ENCODE results near the gene DBN1. TPM values are rescaled to one million over a fixed set of nuclear protein-coding genes. Genes with fewer than 3 reads are reported as not detected.
"Not testable (repeated sequence)": the region's sequence is repeated elsewhere in the genome, so short reads cannot be mapped to it uniquely, and the experiment has no call there.

Gene DBN1
- total RNA-seq, 1 experiment from 2014 or later, result 218 TPM

- Mint-ChIP-seq H3K36me3 (ENCODE audit: insufficient read depth, unreplicated experiment) (no peaks in the 10 kb centered on the region), H3K4me1 (ENCODE audit: low read depth, unreplicated experiment) (no peaks in the 10 kb centered on the region), H3K4me3 (ENCODE audit: low read depth, unreplicated experiment) (no peak overlapping the region), H3K27me3 (ENCODE audit: unreplicated experiment) (no peaks in the 10 kb centered on the region), H3K9me3 (ENCODE audit: low read depth, unreplicated experiment) (no peaks in the 10 kb centered on the region), H3K27ac (ENCODE audit: unreplicated experiment) (no peak overlapping the region)
- BruUV-seq (replicated peaks), result no TSS peak
- no peak for DNase-seq
- intact Hi-C loops (cut with micrococcal nuclease; ENCODE audit: unreplicated experiment), result no loop called here
- TF ChIP-seq CTCF (IDR thresholded peaks at IDR 0.05; ENCODE audit: unreplicated experiment), result no peak
- CTCF ChIA-PET, result interaction anchor here (0.6 kb wide), 1 partner anchor 30 kb away, joined by 5 read pairs; no protein-coding TSS in a partner anchor
Observed at GRCh38 chr5:177419046-177419445, 54.4 kb downstream of the DBN1 start.

- H3K27ac Mint-ChIP-seq (ENCODE audit: unreplicated experiment), result not testable (repeated sequence)
Observed at GRCh38 chr5:177417081-177417480, 56.4 kb downstream of the DBN1 start.

GRCh38 chr5:177414481-177414880 lies 59.0 kb downstream of the DBN1 start:
- intact Hi-C loops (cut with micrococcal nuclease; ENCODE audit: unreplicated experiment), result no loop called here
- H3K27ac Mint-ChIP-seq (ENCODE audit: unreplicated experiment), result no peak overlapping the region
- H3K4me1 Mint-ChIP-seq (ENCODE audit: low read depth, unreplicated experiment), result no peaks in the 10 kb centered on the region
- no peak overlapping the region for H3K4me3 Mint-ChIP-seq (ENCODE audit: low read depth, unreplicated experiment)
- CTCF ChIA-PET, result no interaction called here
- no peaks in the 10 kb centered on the region for H3K9me3 Mint-ChIP-seq (ENCODE audit: low read depth, unreplicated experiment)
- H3K27me3 Mint-ChIP-seq (ENCODE audit: unreplicated experiment), result no peaks in the 10 kb centered on the region
- BruUV-seq (replicated peaks), result no TSS peak
- no peak for TF ChIP-seq CTCF (IDR thresholded peaks at IDR 0.05; ENCODE audit: unreplicated experiment)
- no peak for DNase-seq
- no peaks in the 10 kb centered on the region for H3K36me3 Mint-ChIP-seq (ENCODE audit: insufficient read depth, unreplicated experiment)

More at GRCh38 chr5:177417081-177417480, 56.4 kb downstream of the DBN1 start:
- H3K4me3 Mint-ChIP-seq (ENCODE audit: low read depth, unreplicated experiment); H3K27me3 Mint-ChIP-seq (ENCODE audit: unreplicated experiment); H3K9me3 Mint-ChIP-seq (ENCODE audit: low read depth, unreplicated experiment); DNase-seq; BruUV-seq (replicated peaks); H3K4me1 Mint-ChIP-seq (ENCODE audit: low read depth, unreplicated experiment); H3K36me3 Mint-ChIP-seq (ENCODE audit: insufficient read depth, unreplicated experiment); intact Hi-C loops (cut with micrococcal nuclease; ENCODE audit: unreplicated experiment): not testable (repeated sequence)
- CTCF ChIA-PET, result interaction anchor here (0.8 to 1.5 kb wide), 3 partner anchors 13 to 38 kb away, joined by 3 to 10 read pairs (median 4); no protein-coding TSS in a partner anchor

- CTCF ChIA-PET, result no interaction called here
- Mint-ChIP-seq H3K4me3 (ENCODE audit: low read depth, unreplicated experiment) (no peak overlapping the region), H3K36me3 (ENCODE audit: insufficient read depth, unreplicated experiment) (no peaks in the 10 kb centered on the region), H3K27me3 (ENCODE audit: unreplicated experiment) (no peaks in the 10 kb centered on the region), H3K27ac (ENCODE audit: unreplicated experiment) (no peak overlapping the region), H3K4me1 (ENCODE audit: low read depth, unreplicated experiment) (no peaks in the 10 kb centered on the region), H3K9me3 (ENCODE audit: low read depth, unreplicated experiment) (no peaks in the 10 kb centered on the region)
- TF ChIP-seq CTCF (IDR thresholded peaks at IDR 0.05; ENCODE audit: unreplicated experiment), result no peak
- DNase-seq, result no peak
- no TSS peak for BruUV-seq (replicated peaks)
- intact Hi-C loops (cut with micrococcal nuclease; ENCODE audit: unreplicated experiment), result no loop called here
Observed at GRCh38 chr5:177412603-177413233, 60.7 kb downstream of the DBN1 start.

GRCh38 chr5:177410575-177410974 lies 62.9 kb downstream of the DBN1 start:
- no peak overlapping the region for H3K4me3 Mint-ChIP-seq (ENCODE audit: low read depth, unreplicated experiment)
- TF ChIP-seq CTCF (IDR thresholded peaks at IDR 0.05; ENCODE audit: unreplicated experiment), result no peak
- CTCF ChIA-PET, result interaction anchor here (1.2 kb wide), 1 partner anchor 21 kb away, joined by 3 read pairs; no protein-coding TSS in a partner anchor
- intact Hi-C loops (cut with micrococcal nuclease; ENCODE audit: unreplicated experiment), result no loop called here
- H3K4me1 Mint-ChIP-seq (ENCODE audit: low read depth, unreplicated experiment), result no peaks in the 10 kb centered on the region
- no peak overlapping the region for H3K27ac Mint-ChIP-seq (ENCODE audit: unreplicated experiment)
- DNase-seq, result no peak
- BruUV-seq (replicated peaks), result no TSS peak
- no peaks in the 10 kb centered on the region for H3K27me3 Mint-ChIP-seq (ENCODE audit: unreplicated experiment)
- H3K9me3 Mint-ChIP-seq (ENCODE audit: low read depth, unreplicated experiment), result no peaks in the 10 kb centered on the region
- no peaks in the 10 kb centered on the region for H3K36me3 Mint-ChIP-seq (ENCODE audit: insufficient read depth, unreplicated experiment)
